ENCODE measurements around the gene KCNA2. TPM values are rescaled to one million over a fixed set of nuclear protein-coding genes. Genes with fewer than 3 reads are reported as not detected.

The KCNA2 gene
- polyA plus RNA-seq, 1 of the 3 experiments (the other 2 are of a cell fraction), result not detected

DNA sequence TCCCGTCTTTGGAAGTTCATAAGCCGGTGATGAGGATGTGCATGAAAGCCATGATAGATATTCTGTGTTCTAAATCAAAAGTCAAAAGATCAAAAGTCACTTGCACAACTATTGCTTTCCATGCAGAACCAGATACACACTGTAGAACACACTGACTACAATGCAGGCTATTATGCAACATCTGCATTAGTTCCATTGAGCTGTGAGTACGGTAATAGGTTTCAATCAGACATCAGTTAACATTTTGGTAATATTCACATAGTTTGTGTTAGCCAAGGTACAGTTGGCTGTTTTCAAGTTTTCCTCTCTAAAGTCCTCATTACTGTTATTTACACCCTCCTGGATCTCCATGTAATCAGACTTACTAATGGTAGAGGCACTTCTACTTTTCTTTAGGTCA is 3.1 kb downstream of the KCNA2 start:
- Histone ChIP-seq H3K4me1 (ENCODE audit: control insufficient read depth in 1 of 2, insufficient read depth in 2 of 2, low read depth in 1 of 2, low read length in 1 of 2) (peaks cover 0 to 10% of the 10 kb centered on the region in 2 experiments; a peak in 1 of 4 replicates), H3K9ac (no peak overlapping the region), H3K4me2 (no peak overlapping the region), H2AFZ (ENCODE audit: low read depth) (no peak overlapping the region), H3F3A (replicated peaks; ENCODE audit: insufficient read depth) (no peaks in the 10 kb centered on the region), H3K27ac (ENCODE audit: low read depth in 2 of 2, low read length in 1 of 2) (no peak overlapping the region), H3K27me3 (ENCODE audit: insufficient read depth) (peaks cover 37% of the 10 kb centered on the region), H3K9me2 (no peaks in the 10 kb centered on the region), H3K9me3 (no peaks in the 10 kb centered on the region), H3K79me2 (ENCODE audit: insufficient read depth) (no peaks in the 10 kb centered on the region), H3K36me3 (replicated peaks in 1 of 2; ENCODE audit: control insufficient read depth in 1 of 2, insufficient read depth in 2 of 2, low read length in 1 of 2) (no peaks in the 10 kb centered on the region), H3K4me3 (ENCODE audit: low read depth in 2 of 2, low read length in 1 of 2) (no peak overlapping the region), H4K20me1 (ENCODE audit: insufficient read depth) (no peaks in the 10 kb centered on the region)
- ChIA-PET POLR2A (no interaction called here), CTCF (interaction anchor here (1.0 to 11.6 kb wide), 3 partner anchors 9 to 79 kb away, joined by 4 to 97 read pairs (median 4); no protein-coding TSS in a partner anchor)
- WGBS (ENCODE audit: low lambda C conversion rate), result 83% methylated on average over 3 of the region's 3 CpGs
- no peak for DNase-seq
- TF ChIP-seq RCOR1 (IDR thresholded peaks at IDR 0.05; ENCODE audit: low read length), result no peak
- no peak for TF ChIP-seq EZH2phosphoT487 (IDR thresholded peaks at IDR 0.05; ENCODE audit: borderline replicate concordance, low read depth)
- no peak for TF ChIP-seq TEAD4 (IDR thresholded peaks at IDR 0.05; ENCODE audit: borderline replicate concordance, insufficient read depth)
- no peak for TF ChIP-seq GATA2 (CRISPR knock-in tag; IDR thresholded peaks at IDR 0.05)
- TF ChIP-seq RFX5 (IDR thresholded peaks at IDR 0.05; ENCODE audit: low read length), result no peak
- no peak for TF ChIP-seq SIN3A (IDR thresholded peaks at IDR 0.05; ENCODE audit: borderline replicate concordance, low read depth, low read length)
- no peak for TF ChIP-seq POLR2AphosphoS5 (IDR thresholded peaks at IDR 0.05; ENCODE audit: low read depth, low read length)
- no peak for TF ChIP-seq ELF1 (IDR thresholded peaks at IDR 0.05)
- no peak for TF ChIP-seq MXI1 (IDR thresholded peaks at IDR 0.05; ENCODE audit: low read depth, low read length)
- no peak for TF ChIP-seq RXRA (IDR thresholded peaks at IDR 0.05; ENCODE audit: borderline replicate concordance, low read depth)
- TF ChIP-seq FOXJ3 (CRISPR knock-in tag; IDR thresholded peaks at IDR 0.05), result no peak
- TF ChIP-seq, protein P1, sequence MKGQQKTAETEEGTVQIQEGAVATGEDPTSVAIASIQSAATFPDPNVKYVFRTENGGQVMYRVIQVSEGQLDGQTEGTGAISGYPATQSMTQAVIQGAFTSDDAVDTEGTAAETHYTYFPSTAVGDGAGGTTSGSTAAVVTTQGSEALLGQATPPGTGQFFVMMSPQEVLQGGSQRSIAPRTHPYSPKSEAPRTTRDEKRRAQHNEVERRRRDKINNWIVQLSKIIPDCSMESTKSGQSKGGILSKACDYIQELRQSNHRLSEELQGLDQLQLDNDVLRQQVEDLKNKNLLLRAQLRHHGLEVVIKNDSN (IDR thresholded peaks at IDR 0.05; ENCODE audit: borderline replicate concordance, low read depth), result no peak
- TF ChIP-seq PBX3 (IDR thresholded peaks at IDR 0.05), result no peak
- no peak for TF ChIP-seq NRF1 (IDR thresholded peaks at IDR 0.05; ENCODE audit: low read depth, low read length)
- TF ChIP-seq EP300 (IDR thresholded peaks at IDR 0.05; ENCODE audit: borderline replicate concordance in 1 of 2, low read depth in 1 of 2, low read length in 1 of 2), result no peak
- TF ChIP-seq, protein P2, sequence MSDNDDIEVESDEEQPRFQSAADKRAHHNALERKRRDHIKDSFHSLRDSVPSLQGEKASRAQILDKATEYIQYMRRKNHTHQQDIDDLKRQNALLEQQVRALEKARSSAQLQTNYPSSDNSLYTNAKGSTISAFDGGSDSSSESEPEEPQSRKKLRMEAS (IDR thresholded peaks at IDR 0.05; ENCODE audit: low read depth), result no peak
- TF ChIP-seq RAD21 (IDR thresholded peaks at IDR 0.05; ENCODE audit: low read length), result no peak
- TF ChIP-seq, protein P3, sequence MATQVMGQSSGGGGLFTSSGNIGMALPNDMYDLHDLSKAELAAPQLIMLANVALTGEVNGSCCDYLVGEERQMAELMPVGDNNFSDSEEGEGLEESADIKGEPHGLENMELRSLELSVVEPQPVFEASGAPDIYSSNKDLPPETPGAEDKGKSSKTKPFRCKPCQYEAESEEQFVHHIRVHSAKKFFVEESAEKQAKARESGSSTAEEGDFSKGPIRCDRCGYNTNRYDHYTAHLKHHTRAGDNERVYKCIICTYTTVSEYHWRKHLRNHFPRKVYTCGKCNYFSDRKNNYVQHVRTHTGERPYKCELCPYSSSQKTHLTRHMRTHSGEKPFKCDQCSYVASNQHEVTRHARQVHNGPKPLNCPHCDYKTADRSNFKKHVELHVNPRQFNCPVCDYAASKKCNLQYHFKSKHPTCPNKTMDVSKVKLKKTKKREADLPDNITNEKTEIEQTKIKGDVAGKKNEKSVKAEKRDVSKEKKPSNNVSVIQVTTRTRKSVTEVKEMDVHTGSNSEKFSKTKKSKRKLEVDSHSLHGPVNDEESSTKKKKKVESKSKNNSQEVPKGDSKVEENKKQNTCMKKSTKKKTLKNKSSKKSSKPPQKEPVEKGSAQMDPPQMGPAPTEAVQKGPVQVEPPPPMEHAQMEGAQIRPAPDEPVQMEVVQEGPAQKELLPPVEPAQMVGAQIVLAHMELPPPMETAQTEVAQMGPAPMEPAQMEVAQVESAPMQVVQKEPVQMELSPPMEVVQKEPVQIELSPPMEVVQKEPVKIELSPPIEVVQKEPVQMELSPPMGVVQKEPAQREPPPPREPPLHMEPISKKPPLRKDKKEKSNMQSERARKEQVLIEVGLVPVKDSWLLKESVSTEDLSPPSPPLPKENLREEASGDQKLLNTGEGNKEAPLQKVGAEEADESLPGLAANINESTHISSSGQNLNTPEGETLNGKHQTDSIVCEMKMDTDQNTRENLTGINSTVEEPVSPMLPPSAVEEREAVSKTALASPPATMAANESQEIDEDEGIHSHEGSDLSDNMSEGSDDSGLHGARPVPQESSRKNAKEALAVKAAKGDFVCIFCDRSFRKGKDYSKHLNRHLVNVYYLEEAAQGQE (IDR thresholded peaks at IDR 0.05; ENCODE audit: low read depth, low read length), result no peak
- TF ChIP-seq IRF3 (IDR thresholded peaks at IDR 0.05; ENCODE audit: low read depth, low read length), result no peak

Data from SK-N-SH (cell line).